PFSK-1 (cell line): ENCODE data around the gene TIMP4.

Source experiments
- FOXP2 ChIP-seq: optimal IDR thresholded peaks from 2 replicates; pipeline ENCODE3; 2011; ENCODE audit warnings: borderline replicate concordance, control low read depth, inconsistent platforms; ENCODE audit not compliant: insufficient read depth; ENCODE audit errors: extremely low read length, extremely low read depth
- POLR2AphosphoS5 ChIP-seq: IDR thresholded peaks from 2 replicates; pipeline ENCODE4 v1.6.1; 2012; ENCODE audit warnings: low read depth, mild to moderate bottlenecking, control low read depth, low read length, moderate library complexity
- REST ChIP-seq, 2 experiments: IDR thresholded peaks; 2 replicates each; pipeline versions ENCODE4 v1.6.1 to v1.8.0; 2011 to 2012; ENCODE audit warnings: low read depth in 2 of 2, low read length in 2 of 2, control low read depth in 1 of 2, inconsistent platforms in 1 of 2, mild to moderate bottlenecking in 1 of 2, moderate library complexity in 1 of 2; ENCODE audit not compliant: insufficient read depth in 1 of 2
- SIN3A ChIP-seq: IDR thresholded peaks from 2 replicates; pipeline ENCODE4 v1.6.1; 2012; ENCODE audit warnings: mild to moderate bottlenecking, low read length, moderate library complexity, borderline replicate concordance; ENCODE audit not compliant: insufficient read depth
- TAF1 ChIP-seq: IDR thresholded peaks from 2 replicates; pipeline ENCODE4 v1.6.1; 2012; ENCODE audit warnings: low read length, control low read depth, borderline replicate concordance; ENCODE audit not compliant: insufficient read depth

GRCh38 chr3:12192655-12193484, 34.2 kb upstream of the TIMP4 start:
- TF ChIP-seq POLR2AphosphoS5: no peak
- no peak for TF ChIP-seq FOXP2
- no peak for TF ChIP-seq SIN3A
- TF ChIP-seq REST (IDR thresholded peaks at IDR 0.05; ENCODE audit: insufficient read depth in 1 of 2, low read depth in 2 of 2, low read length in 2 of 2): no peak
- TF ChIP-seq TAF1: no peak
